H9 (cell line): ENCODE results near the gene POU1F1. TPM values are rescaled to one million over a fixed set of nuclear protein-coding genes. Genes with fewer than 3 reads are reported as not detected.

Experiments
- DNase-seq: peaks from one replicate; pipeline ENCODE4 v3.0.0-alpha.2; 2017
- H2AFZ ChIP-seq: one replicate; pipeline ENCODE4 v1.6.1; 2013; ENCODE audit warnings: mild to moderate bottlenecking, low read length, control low read depth, moderate library complexity
- H2AK5ac ChIP-seq: 2 replicates; pipeline ENCODE4 v1.6.1; 2013; ENCODE audit warnings: low read length, control low read depth, mixed read lengths; ENCODE audit not compliant: insufficient read length
- H2BK120ac ChIP-seq: one replicate; pipeline ENCODE4 v1.6.1; 2013; ENCODE audit warnings: low read depth, mild to moderate bottlenecking, low read length, control low read depth, inconsistent platforms; ENCODE audit not compliant: poor library complexity, severe bottlenecking
- H2BK12ac ChIP-seq: 2 replicates; pipeline ENCODE4 v1.6.1; 2013; ENCODE audit warnings: low read length, control low read depth, mixed read lengths, low read depth; ENCODE audit not compliant: insufficient read length
- H2BK15ac ChIP-seq: 2 replicates; pipeline ENCODE4 v1.6.1; 2013; ENCODE audit warnings: low read depth, low read length, control low read depth
- H2BK20ac ChIP-seq: one replicate; pipeline ENCODE4 v1.6.1; 2013; ENCODE audit warnings: low read depth, mild to moderate bottlenecking, low read length, control low read depth, inconsistent platforms; ENCODE audit not compliant: poor library complexity, severe bottlenecking
- H2BK5ac ChIP-seq: 2 replicates; pipeline ENCODE4 v1.6.1; 2013; ENCODE audit warnings: low read length, control low read depth, mixed read lengths; ENCODE audit not compliant: insufficient read length
- H3K14ac ChIP-seq: 2 replicates; pipeline ENCODE4 v1.6.1; 2013; ENCODE audit warnings: low read length, control low read depth; ENCODE audit not compliant: insufficient read depth
- H3K18ac ChIP-seq: 2 replicates; pipeline ENCODE4 v1.6.1; 2013; ENCODE audit warnings: low read depth, mild to moderate bottlenecking, mixed read lengths, low read length, control low read depth; ENCODE audit not compliant: insufficient read length
- H3K23ac ChIP-seq: 2 replicates; pipeline ENCODE4 v1.6.1; 2013; ENCODE audit warnings: low read length, control low read depth, mixed read lengths, low read depth; ENCODE audit not compliant: insufficient read length
- H3K23me2 ChIP-seq: 2 replicates; pipeline ENCODE4 v1.6.1; 2013; ENCODE audit warnings: low read depth, mild to moderate bottlenecking, mixed read lengths, low read length, control low read depth; ENCODE audit not compliant: insufficient read length, poor library complexity, severe bottlenecking
- H3K27ac ChIP-seq: 2 replicates; pipeline ENCODE4 v1.5.1; 2013; ENCODE audit warnings: low read length, control low read depth, mixed read lengths, low read depth; ENCODE audit not compliant: insufficient read length
- H3K27me3 ChIP-seq: 2 replicates; pipeline ENCODE4 v1.6.1; 2013; ENCODE audit warnings: low read length, control low read depth, inconsistent platforms; ENCODE audit not compliant: insufficient read depth
- H3K4ac ChIP-seq: 2 replicates; pipeline ENCODE4 v1.6.1; 2013; ENCODE audit warnings: low read depth, mild to moderate bottlenecking, control low read depth, inconsistent platforms, low read length, moderate library complexity
- H3K4me1 ChIP-seq: 2 replicates; pipeline ENCODE4 v1.6.1; 2013; ENCODE audit warnings: low read length, control low read depth, inconsistent platforms; ENCODE audit not compliant: insufficient read depth
- H3K4me2 ChIP-seq: 2 replicates; pipeline ENCODE4 v1.6.1; 2013; ENCODE audit warnings: low read length, control low read depth, mixed read lengths; ENCODE audit not compliant: insufficient read length, insufficient read depth
- H3K56ac ChIP-seq: 2 replicates; pipeline ENCODE4 v1.6.1; 2013; ENCODE audit warnings: low read depth, mild to moderate bottlenecking, mixed read lengths, low read length, control low read depth; ENCODE audit not compliant: insufficient read length
- H3K79me1 ChIP-seq: 2 replicates; pipeline ENCODE4 v1.6.1; 2013; ENCODE audit warnings: low read depth, mild to moderate bottlenecking, moderate library complexity, low read length, control low read depth, inconsistent platforms; ENCODE audit not compliant: insufficient read depth, poor library complexity, severe bottlenecking
- H3K79me2 ChIP-seq: 2 replicates; pipeline ENCODE4 v1.6.1; 2013; ENCODE audit warnings: low read length, control low read depth, inconsistent platforms; ENCODE audit not compliant: insufficient read depth
- H3K9ac ChIP-seq: 2 replicates; pipeline ENCODE4 v1.6.1; 2013; ENCODE audit warnings: low read length, control low read depth, mixed read lengths; ENCODE audit not compliant: insufficient read length; ENCODE audit errors: extremely low read depth
- H3K9me3 ChIP-seq: one replicate; pipeline ENCODE4 v1.6.1; 2013; ENCODE audit warnings: low read depth, low read length, inconsistent platforms; ENCODE audit not compliant: control insufficient read depth
- H3T11ph ChIP-seq: one replicate; pipeline ENCODE4 v1.6.1; 2013; ENCODE audit warnings: mild to moderate bottlenecking, low read length, control low read depth, inconsistent platforms
- H4K20me1 ChIP-seq: one replicate; pipeline ENCODE4 v1.6.1; 2013; ENCODE audit not compliant: control insufficient read depth, insufficient read length, insufficient read depth
- H4K5ac ChIP-seq: 2 replicates; pipeline ENCODE4 v1.6.1; 2013; ENCODE audit warnings: low read depth, mild to moderate bottlenecking, mixed read lengths, low read length, control low read depth; ENCODE audit not compliant: insufficient read length
- H4K8ac ChIP-seq: replicated peaks from 2 replicates; pipeline ENCODE4 v1.6.1; 2013; ENCODE audit warnings: low read length, control low read depth, mixed read lengths, low read depth; ENCODE audit not compliant: insufficient read length
- H4K91ac ChIP-seq: 2 replicates; pipeline ENCODE4 v1.6.1; 2013; ENCODE audit warnings: low read depth, mild to moderate bottlenecking, moderate library complexity, mixed read lengths, low read length, control low read depth; ENCODE audit not compliant: insufficient read length
- H3K27ac Mint-ChIP-seq, 3 experiments: 2 replicates in 2 of 3; 3 replicates in 1 of 3; pipeline ENCODE4 v1.8.0; 2020 to 2021; ENCODE audit warnings: mixed read lengths in 3 of 3, mild to moderate bottlenecking in 1 of 3, moderate library complexity in 1 of 3
- H3K27me3 Mint-ChIP-seq: 2 replicates; pipeline ENCODE4 v1.8.0; 2021; ENCODE audit warnings: low read depth, mild to moderate bottlenecking, moderate library complexity, mixed read lengths
- H3K36me3 Mint-ChIP-seq, 3 experiments: 2 replicates in 2 of 3; 3 replicates in 1 of 3; pipeline ENCODE4 v1.8.0; 2020 to 2021; ENCODE audit warnings: low read depth in 3 of 3, mixed read lengths in 3 of 3; ENCODE audit not compliant: insufficient read depth in 1 of 3
- H3K4me1 Mint-ChIP-seq, 2 experiments: 2 replicates each; pipeline ENCODE4 v1.8.0; 2020; ENCODE audit warnings: mixed read lengths in 2 of 2
- H3K4me3 Mint-ChIP-seq, 2 experiments: 2 replicates in 1 of 2; 3 replicates in 1 of 2; pipeline ENCODE4 v1.8.0; 2020 to 2021; ENCODE audit warnings: mild to moderate bottlenecking in 2 of 2, mixed read lengths in 2 of 2, moderate library complexity in 1 of 2
- H3K9me3 Mint-ChIP-seq, 2 experiments: 2 replicates in 1 of 2; 3 replicates in 1 of 2; pipeline ENCODE4 v1.8.0; 2020; ENCODE audit warnings: mild to moderate bottlenecking in 2 of 2, mixed read lengths in 2 of 2, moderate library complexity in 1 of 2
- WGBS: extraction: QIAGEN DNeasy Blood & Tissue Kit; methylation state at CpG from one replicate; pipeline ENCODE4 v1.1.7; 2013; ENCODE audit warnings: missing lambda C conversion rate, low lambda C conversion rate, mixed read lengths; ENCODE audit not compliant: insufficient read length; ENCODE audit errors: extremely low coverage; 5-methylcytosine and 5-hydroxymethylcytosine counted together
- total RNA-seq: library from RNA; stranded (reverse); gene quantifications from 2 replicates; pipeline ENCODE4 v1.2.1, GENCODE V29; 2021
- TF ChIP-seq, protein P1 (sequence below): fragments of 200-600 bp; sonication (generic); conservative IDR thresholded peaks from 3 replicates; pipeline ENCODE4 v1.8.0; 2021; ENCODE audit warnings: antibody characterized with exemption, mild to moderate bottlenecking

Gene POU1F1
- total RNA-seq, 1 experiment from 2014 or later: not detected

DNA sequence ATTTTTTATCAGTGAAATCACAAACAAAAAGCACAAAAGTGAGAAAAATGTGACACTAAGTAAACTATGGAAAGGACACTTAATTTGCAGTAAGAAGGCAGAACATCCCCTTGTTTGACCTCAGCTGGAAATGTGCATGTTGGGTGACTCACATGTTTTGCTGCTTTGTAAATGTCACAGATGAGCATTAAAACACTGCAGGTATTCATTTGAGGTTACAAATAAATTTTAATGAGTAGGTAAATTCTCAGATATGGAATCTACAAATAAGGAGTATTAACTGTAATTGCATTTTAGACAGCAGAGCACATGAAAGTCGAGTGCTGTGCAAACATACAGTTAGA is 29.0 kb downstream of the POU1F1 start:
- Histone ChIP-seq H3K9ac (no peak overlapping the region), H3K18ac (no peak overlapping the region), H2AFZ (no peak overlapping the region), H3K4me1 (no peaks in the 10 kb centered on the region), H3K23me2 (no peaks in the 10 kb centered on the region), H3K4ac (no peak overlapping the region), H3K14ac (no peak overlapping the region), H3K56ac (no peak overlapping the region), H3K23ac (no peak overlapping the region), H3K79me2 (no peaks in the 10 kb centered on the region), H4K91ac (no peak overlapping the region), H3K79me1 (no peaks in the 10 kb centered on the region), H4K20me1 (no peaks in the 10 kb centered on the region), H3K27me3 (no peaks in the 10 kb centered on the region), H3K27ac (no peak overlapping the region), H2BK15ac (no peak overlapping the region), H3T11ph (no peak overlapping the region), H4K5ac (no peak overlapping the region), H2BK20ac (no peak overlapping the region), H2BK12ac (no peak overlapping the region), H2BK5ac (no peak overlapping the region), H3K9me3 (no peaks in the 10 kb centered on the region), H4K8ac (no peak overlapping the region), H2BK120ac (no peak overlapping the region), H2AK5ac (no peak overlapping the region), H3K4me2 (no peak overlapping the region)
- no CpG with 5 or more reads among the region's 1 CpG for WGBS
- peaks cover 5 to 34% (median 22%) of the 10 kb centered on the region in 3 experiments; a peak in 6 of 7 replicates for H3K36me3 Mint-ChIP-seq
- H3K4me1 Mint-ChIP-seq: no peaks in the 10 kb centered on the region
- no peaks in the 10 kb centered on the region for H3K27me3 Mint-ChIP-seq
- TF ChIP-seq, protein P1, sequence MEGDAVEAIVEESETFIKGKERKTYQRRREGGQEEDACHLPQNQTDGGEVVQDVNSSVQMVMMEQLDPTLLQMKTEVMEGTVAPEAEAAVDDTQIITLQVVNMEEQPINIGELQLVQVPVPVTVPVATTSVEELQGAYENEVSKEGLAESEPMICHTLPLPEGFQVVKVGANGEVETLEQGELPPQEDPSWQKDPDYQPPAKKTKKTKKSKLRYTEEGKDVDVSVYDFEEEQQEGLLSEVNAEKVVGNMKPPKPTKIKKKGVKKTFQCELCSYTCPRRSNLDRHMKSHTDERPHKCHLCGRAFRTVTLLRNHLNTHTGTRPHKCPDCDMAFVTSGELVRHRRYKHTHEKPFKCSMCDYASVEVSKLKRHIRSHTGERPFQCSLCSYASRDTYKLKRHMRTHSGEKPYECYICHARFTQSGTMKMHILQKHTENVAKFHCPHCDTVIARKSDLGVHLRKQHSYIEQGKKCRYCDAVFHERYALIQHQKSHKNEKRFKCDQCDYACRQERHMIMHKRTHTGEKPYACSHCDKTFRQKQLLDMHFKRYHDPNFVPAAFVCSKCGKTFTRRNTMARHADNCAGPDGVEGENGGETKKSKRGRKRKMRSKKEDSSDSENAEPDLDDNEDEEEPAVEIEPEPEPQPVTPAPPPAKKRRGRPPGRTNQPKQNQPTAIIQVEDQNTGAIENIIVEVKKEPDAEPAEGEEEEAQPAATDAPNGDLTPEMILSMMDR: no peak
- H3K27ac Mint-ChIP-seq: no peak overlapping the region
- H3K4me3 Mint-ChIP-seq: no peak overlapping the region
- no peaks in the 10 kb centered on the region for H3K9me3 Mint-ChIP-seq
- no peak for DNase-seq
